K562 treated with DMSO at 1 percent for 24 hours (cell line): ENCODE measurements around the gene ANXA2. TPM values are rescaled to one million over a fixed set of nuclear protein-coding genes. Genes with fewer than 3 reads are reported as not detected.

ENCODE experiments used
- total RNA-seq: library from RNA; unstranded; fragments of 300-600 nt; gene quantifications from 2 replicates; pipeline ENCODE4 v1.2.3, GENCODE V29; 2022; ENCODE audit warnings: low read depth; ENCODE audit not compliant: insufficient read depth

The ANXA2 gene
- 269 and 333 TPM in 2 replicates for total RNA-seq

GRCh38 chr15:60397772-60398445 lies at the start of gene ANXA2:
ANXA2 (minus strand) TSS chr15:60397986; CDS start chr15:60386075, 11,911 bp downstream.

Other genes with a start within 250 kb of the ANXA2 start
- 11.1 and 15.7 TPM in 2 replicates for gene ICE2, start 81.2 kb upstream of the ANXA2 start, total RNA-seq